Fibroblast of lung (primary cell): ENCODE results near the gene ZDHHC11. TPM values are rescaled to one million over a fixed set of nuclear protein-coding genes. Genes with fewer than 3 reads are reported as not detected.

ENCODE experiments used
- DNase-seq, 2 donors: peaks; one replicate each; pipeline versions ENCODE4 v3.0.0 to v3.0.0-alpha.2; 2010; ENCODE audit warnings: low read depth in 2 of 2
- H2AFZ ChIP-seq: 2 replicates; pipeline ENCODE4 v1.5.1; 2012; ENCODE audit warnings: low read length, control low read depth, inconsistent platforms
- H3K27ac ChIP-seq: 2 replicates; pipeline ENCODE4 v1.5.1; 2011; ENCODE audit warnings: low read length, control low read depth; ENCODE audit not compliant: insufficient read depth
- H3K27me3 ChIP-seq: 2 replicates; pipeline ENCODE4 v1.5.1; 2011; ENCODE audit warnings: mild to moderate bottlenecking, low read length; ENCODE audit not compliant: control insufficient read depth, insufficient read depth
- H3K36me3 ChIP-seq: 2 replicates; pipeline ENCODE4 v1.5.1; 2011; ENCODE audit warnings: low read length; ENCODE audit not compliant: control insufficient read depth, insufficient read depth
- H3K4me1 ChIP-seq: 2 replicates; pipeline ENCODE4 v1.5.1; 2011; ENCODE audit warnings: low read length; ENCODE audit not compliant: control insufficient read depth, insufficient read depth; ENCODE audit errors: extremely low read depth
- H3K4me2 ChIP-seq: 2 replicates; pipeline ENCODE4 v1.5.1; 2011; ENCODE audit warnings: low read length, control low read depth; ENCODE audit not compliant: insufficient read depth; ENCODE audit errors: extremely low read depth
- H3K4me3 ChIP-seq, 4 experiments: fragments of 200-600 bp in 1 of 4; sonication (generic) in 1 of 4; replicated peaks in 1 of 4; 2 replicates each; pipeline ENCODE4 v1.5.1; 2011 to 2016; ENCODE audit warnings: low read length in 4 of 4, low read depth in 3 of 4, mild to moderate bottlenecking in 3 of 4, control low read depth in 2 of 4, inconsistent platforms in 1 of 4, mixed read lengths in 1 of 4; ENCODE audit not compliant: insufficient read depth in 1 of 4; ENCODE audit errors: control extremely low read depth in 1 of 4
- H3K79me2 ChIP-seq: 2 replicates; pipeline ENCODE4 v1.5.1; 2012; ENCODE audit warnings: mild to moderate bottlenecking, low read length, inconsistent platforms; ENCODE audit not compliant: control insufficient read depth, insufficient read depth
- H3K9ac ChIP-seq: 2 replicates; pipeline ENCODE4 v1.5.1; 2011; ENCODE audit warnings: mild to moderate bottlenecking, low read length, control low read depth; ENCODE audit not compliant: insufficient read depth
- H3K9me3 ChIP-seq: 2 replicates; pipeline ENCODE4 v1.5.1; 2012; ENCODE audit warnings: low read depth, low read length; ENCODE audit not compliant: control insufficient read depth, insufficient read depth
- H4K20me1 ChIP-seq: 2 replicates; pipeline ENCODE4 v1.5.1; 2011; ENCODE audit warnings: low read length; ENCODE audit not compliant: control insufficient read depth, insufficient read depth; ENCODE audit errors: extremely low read depth
- CTCF ChIP-seq, 2 donors: IDR thresholded peaks in 1 of 2; conservative IDR thresholded peaks in 1 of 2; 1 replicate in 1 of 2; 2 replicates in 1 of 2; pipeline ENCODE4 v1.5.1; 2011 to 2012; ENCODE audit warnings: low read length in 2 of 2, control low read depth in 1 of 2, inconsistent platforms in 1 of 2, low read depth in 1 of 2, mild to moderate bottlenecking in 1 of 2
- EZH2 ChIP-seq: IDR thresholded peaks from 2 replicates; pipeline ENCODE4 v1.5.1; 2012; ENCODE audit warnings: low read length, control low read depth, mild to moderate bottlenecking; ENCODE audit errors: missing control alignments
- polyA plus RNA-seq, 2 donors: library from polyadenylated mRNA; depleted of rRNA in 1 of 2; stranded (reverse) in 1 of 2; unstranded in 1 of 2; fragments of >200 nt; gene quantifications; 2 replicates each; pipeline ENCODE4 v1.2.1, GENCODE V29; 2011 to 2012; ENCODE audit warnings: missing spikeins in 1 of 2
- total RNA-seq: library from RNA; depleted of rRNA; stranded (reverse); fragments of >200 nt; gene quantifications from 2 replicates; pipeline ENCODE4 v1.2.1, GENCODE V29; 2014

ZDHHC11 gene
- total and polyA plus RNA-seq, 2 donors (not counting 1 experiment from before 2014, with no cell fraction given), result 0.23 to 2.5 TPM

DNA sequence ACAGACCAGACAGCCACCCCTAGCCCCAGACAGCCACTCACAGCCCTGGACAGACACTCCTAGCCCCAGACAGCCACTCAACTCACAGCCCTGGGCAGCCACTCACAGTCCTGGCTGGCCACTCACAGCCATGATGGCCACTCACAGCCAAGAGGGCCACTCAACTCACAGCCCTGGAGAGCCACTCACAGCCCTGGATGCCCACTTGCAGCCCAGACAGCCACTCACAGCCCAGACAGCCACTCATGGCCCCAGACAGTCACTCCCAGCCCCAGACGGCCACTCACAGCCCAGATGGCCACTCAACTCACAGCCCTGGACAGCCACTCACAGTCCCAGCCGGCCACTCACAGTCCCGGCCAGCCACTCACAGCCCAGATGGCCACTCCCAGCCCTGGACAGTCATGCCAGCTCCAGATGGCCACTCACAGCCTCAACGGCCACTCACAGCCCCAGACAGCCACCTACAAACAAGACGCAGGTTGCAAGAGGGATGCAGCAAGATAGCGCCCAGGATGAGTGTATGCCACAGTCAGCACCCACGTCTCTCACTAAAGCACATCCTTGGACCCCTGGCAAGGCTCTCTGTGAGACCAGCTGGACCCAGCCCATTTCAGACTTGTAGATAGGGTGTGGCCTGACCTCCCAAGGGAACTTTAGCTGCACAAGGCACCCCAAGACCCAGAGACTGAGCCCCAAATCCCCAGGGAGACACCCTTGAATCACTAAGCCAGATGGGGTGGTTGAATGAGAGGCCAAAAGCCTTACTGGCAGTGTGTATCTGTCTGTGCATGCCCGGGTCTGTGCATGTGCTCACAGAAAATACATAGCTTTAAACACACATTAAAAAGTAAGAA is 88.7 kb downstream of the ZDHHC11 start:
- Histone ChIP-seq H3K9ac (no peak overlapping the region), H3K9me3 (no peaks in the 10 kb centered on the region), H3K4me2 (no peak overlapping the region), H3K27ac (no peak overlapping the region), H2AFZ (no peak overlapping the region), H3K4me3 (no peak overlapping the region), H3K79me2 (no peaks in the 10 kb centered on the region), H3K27me3 (peaks cover 4% of the 10 kb centered on the region), H3K36me3 (no peaks in the 10 kb centered on the region), H3K4me1 (no peaks in the 10 kb centered on the region), H4K20me1 (no peaks in the 10 kb centered on the region)
- TF ChIP-seq EZH2 (no peak), CTCF (conservative IDR thresholded peaks at IDR 0.05 in 1 of 2, IDR thresholded peaks at IDR 0.05 in 1 of 2; ENCODE audit: low read depth in 1 of 2, low read length in 2 of 2) (no peak)
- no peak for DNase-seq

- H2AFZ ChIP-seq, result no peak overlapping the region
- H3K9ac ChIP-seq, result no peak overlapping the region
- H3K27ac ChIP-seq, result no peak overlapping the region
- H3K36me3 ChIP-seq, result no peaks in the 10 kb centered on the region
- TF ChIP-seq CTCF (conservative IDR thresholded peaks at IDR 0.05 in 1 of 2, IDR thresholded peaks at IDR 0.05 in 1 of 2; ENCODE audit: low read depth in 1 of 2, low read length in 2 of 2), result no peak
- H3K27me3 ChIP-seq, result peaks cover 4% of the 10 kb centered on the region
- no peaks in the 10 kb centered on the region for H3K79me2 ChIP-seq
- no peak overlapping the region for H3K4me2 ChIP-seq
- H3K4me1 ChIP-seq, result no peaks in the 10 kb centered on the region
- H3K4me3 ChIP-seq, result no peak overlapping the region
- DNase-seq, result no peak
- H4K20me1 ChIP-seq, result no peaks in the 10 kb centered on the region
- H3K9me3 ChIP-seq, result no peaks in the 10 kb centered on the region
Measured at GRCh38 chr5:761059-761771, 89.6 kb downstream of the ZDHHC11 start.

DNA sequence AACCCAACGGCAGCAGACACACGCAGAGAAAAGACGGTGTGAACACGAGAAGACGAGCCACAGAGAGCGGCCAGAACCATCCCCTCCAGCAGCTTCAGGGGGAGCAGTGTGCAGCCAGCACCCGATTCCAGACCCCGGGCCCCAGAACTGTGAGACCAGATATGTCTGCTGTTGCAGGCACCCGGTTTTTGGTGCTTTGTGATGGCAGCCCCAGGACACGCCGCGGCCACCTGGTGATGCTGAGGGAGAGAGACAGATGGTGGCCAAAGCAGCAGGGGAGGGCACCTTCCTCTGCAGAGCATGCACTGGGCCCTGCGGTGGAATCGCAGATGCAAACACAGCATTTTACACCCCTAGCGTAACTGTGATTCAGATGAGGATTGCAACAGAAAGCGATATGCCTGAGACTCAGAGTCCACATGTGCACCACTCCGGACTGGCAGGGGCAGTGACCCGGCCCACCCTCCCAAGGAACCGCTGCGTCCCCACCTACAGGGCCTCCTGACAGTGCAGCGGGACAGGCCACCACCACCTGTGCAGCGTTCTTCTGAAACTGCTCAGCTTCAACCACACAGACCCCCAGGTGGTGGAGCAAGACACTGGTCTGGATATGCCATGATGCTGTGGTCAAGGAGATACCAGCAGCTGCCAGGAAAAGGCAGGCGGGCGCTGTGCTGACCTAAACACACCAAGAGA is 90.3 kb downstream of the ZDHHC11 start:
- H3K4me1 ChIP-seq, result no peaks in the 10 kb centered on the region
- TF ChIP-seq EZH2, result no peak
- TF ChIP-seq CTCF (conservative IDR thresholded peaks at IDR 0.05 in 1 of 2, IDR thresholded peaks at IDR 0.05 in 1 of 2; ENCODE audit: low read depth in 1 of 2, low read length in 2 of 2), result no peak
- no peaks in the 10 kb centered on the region for H3K36me3 ChIP-seq
- H3K4me2 ChIP-seq, result no peak overlapping the region
- no peaks in the 10 kb centered on the region for H3K79me2 ChIP-seq
- H3K27me3 ChIP-seq, result peaks cover 4% of the 10 kb centered on the region
- H3K9me3 ChIP-seq, result no peaks in the 10 kb centered on the region
- no peak overlapping the region for H3K9ac ChIP-seq
- no peak for DNase-seq
- no peak overlapping the region for H3K4me3 ChIP-seq
- H2AFZ ChIP-seq, result no peak overlapping the region
- H3K27ac ChIP-seq, result no peak overlapping the region
- H4K20me1 ChIP-seq, result no peaks in the 10 kb centered on the region
